Muscle of arm (tissue), 12 donors: Measurements from ENCODE around the gene RHBDL1. TPM values are rescaled to one million over a fixed set of nuclear protein-coding genes. Genes with fewer than 3 reads are reported as not detected.

Source experiments
- DNase-seq: peaks from one replicate; pipeline ENCODE4 v3.0.0-alpha.2; 2013
- polyA plus RNA-seq, 12 donors: library from polyadenylated mRNA; unstranded; fragments of 120-200 nt; gene quantifications; one replicate each; pipeline ENCODE4 v1.2.1, GENCODE V29; 2013; ENCODE audit not compliant: insufficient read length in 12 of 12

RHBDL1 gene
- polyA plus RNA-seq, 12 donors = 0.69 to 2.6 (median 1.2) TPM; not detected in 2

DNA sequence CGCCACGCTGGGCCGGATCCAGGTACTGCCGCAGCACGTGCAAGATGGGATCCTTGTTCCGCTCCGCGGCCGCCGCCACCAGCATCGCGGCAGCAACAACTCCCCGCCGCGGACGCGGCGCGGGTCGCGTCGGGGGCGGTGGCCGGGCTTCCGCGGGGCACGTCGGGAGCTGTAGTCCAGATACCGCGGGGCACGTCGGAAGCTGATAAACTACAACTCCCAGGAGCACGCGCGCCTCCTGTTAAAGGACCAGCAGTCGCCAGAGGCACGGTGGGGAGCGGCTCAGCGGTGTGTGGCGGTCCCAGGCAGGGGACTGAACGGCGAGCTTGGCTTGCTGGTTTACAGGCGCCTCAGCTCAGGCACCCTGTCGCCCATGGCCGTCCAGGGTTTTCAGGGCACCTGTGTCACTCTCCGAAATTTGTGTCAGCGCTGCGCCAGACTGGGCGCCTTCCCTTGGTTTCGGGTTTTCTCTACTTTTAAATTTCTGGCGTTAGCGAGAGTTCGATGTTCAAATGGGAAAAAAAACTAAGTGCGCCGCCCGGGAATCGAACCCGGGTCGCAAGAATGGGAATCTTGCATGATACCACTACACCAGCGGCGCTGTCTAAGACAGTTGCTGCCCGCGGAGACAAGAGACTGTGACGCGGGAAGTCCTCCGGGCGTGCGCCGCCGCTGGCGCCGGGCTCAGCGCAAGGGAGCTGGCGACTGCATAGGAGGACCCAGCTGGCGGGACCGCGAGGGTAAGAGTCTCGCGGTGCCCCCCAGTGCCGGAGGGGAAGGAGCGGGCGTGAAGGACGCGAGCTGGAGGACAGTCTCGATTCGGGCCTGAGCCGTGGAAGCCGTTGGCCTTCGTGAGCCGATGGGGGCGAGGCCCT is 39.0 kb upstream of the RHBDL1 start, which contains the start of gene METTL26:
METTL26 (minus strand) TSS at position 100 of the 875 bp plus-strand sequence; CDS start at position 85, 15 bp downstream.
- peak; percentile 95 for DNase-seq

DNA sequence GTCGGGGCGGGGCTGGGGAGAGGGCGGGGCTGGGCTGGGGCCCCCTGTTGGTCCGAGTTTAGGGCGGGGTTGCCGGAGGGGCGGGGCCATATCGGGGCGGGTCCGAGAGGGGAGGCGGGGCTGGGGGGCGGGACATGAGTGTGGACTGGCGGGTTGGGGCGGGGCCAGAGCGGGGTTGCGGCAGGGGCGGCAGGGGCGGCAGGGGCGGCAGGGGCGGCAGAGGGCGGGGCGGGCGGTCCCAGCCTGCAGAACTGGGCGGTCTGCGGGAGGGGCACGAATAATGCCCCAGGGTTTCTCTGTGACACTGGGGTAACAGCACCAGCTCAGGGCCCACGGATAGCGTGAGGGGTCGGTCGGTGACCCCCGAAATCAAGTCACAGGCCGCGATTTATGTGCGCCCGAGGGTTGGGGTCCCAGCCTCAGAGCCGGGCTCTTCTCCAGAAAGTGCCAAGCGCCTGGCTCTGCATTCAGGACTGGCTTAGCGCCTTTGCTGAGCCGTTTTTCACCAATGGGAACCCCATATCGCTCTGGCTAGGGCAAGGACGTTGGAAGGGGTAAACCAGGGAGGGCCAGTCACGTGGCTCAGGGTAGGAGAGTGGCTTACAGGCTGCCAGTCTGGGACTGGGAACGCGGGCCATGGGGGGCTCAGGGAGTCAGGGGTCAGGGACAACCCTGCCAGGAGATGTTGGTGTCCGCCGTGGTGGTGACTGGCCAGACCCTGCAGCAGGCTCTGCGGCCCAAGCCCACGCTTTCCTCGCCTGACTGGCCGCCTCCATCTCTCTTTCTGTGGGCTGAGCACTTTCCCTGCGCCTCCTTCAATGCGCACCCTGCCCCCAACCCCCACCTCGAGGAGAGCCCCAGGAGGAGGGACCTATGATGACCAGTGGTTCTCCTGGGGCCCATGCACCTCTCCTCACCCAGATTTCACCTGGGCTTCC is 38.1 kb upstream of the RHBDL1 start:
- no peak for DNase-seq

DNA sequence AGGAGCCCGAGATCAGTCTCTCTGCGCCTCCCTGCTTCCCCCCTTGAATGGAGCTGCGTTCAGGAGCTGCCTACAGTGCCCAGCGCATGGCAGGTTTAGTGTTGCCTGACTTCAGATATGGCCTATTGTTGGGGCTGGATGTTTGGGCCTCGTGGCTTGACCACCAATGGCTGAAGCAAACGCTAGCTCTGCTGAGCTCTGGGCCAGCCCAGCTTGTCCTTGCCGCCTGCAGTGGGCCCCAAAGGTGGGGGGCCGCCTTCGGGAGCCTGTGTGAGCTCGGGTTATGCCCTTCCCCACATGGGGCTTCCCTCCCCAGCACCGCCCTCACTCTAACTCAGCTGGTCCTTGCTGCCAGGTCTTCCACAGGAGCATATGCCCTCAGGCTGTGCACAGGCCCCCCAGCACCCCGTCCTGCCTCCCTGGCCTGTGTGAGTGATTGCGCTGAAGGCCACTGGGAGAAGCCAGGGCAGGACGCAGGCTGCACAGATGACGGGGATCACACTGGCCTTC is 37.4 kb upstream of the RHBDL1 start:
- DNase-seq = no peak

DNA sequence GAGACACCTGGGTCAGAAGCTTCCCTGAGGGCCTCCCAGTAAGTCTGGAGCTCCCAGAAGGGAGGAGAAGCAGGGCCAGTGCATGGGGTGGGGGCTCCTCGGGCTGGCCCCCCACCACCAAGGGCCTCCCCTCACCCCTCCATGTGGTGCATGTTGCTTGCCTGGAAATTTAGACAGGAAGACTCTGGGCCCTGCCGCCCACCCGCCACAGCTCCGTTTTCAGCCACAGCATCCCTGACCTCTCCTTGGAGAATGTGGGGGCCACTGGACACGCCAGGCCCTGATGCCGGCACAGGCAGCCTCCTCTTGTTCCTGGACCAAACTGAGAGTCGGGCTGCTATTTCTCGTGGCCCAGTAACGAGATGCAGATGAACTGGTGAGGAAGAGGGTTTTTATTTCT is 36.6 kb upstream of the RHBDL1 start:
- DNase-seq = no peak

DNA sequence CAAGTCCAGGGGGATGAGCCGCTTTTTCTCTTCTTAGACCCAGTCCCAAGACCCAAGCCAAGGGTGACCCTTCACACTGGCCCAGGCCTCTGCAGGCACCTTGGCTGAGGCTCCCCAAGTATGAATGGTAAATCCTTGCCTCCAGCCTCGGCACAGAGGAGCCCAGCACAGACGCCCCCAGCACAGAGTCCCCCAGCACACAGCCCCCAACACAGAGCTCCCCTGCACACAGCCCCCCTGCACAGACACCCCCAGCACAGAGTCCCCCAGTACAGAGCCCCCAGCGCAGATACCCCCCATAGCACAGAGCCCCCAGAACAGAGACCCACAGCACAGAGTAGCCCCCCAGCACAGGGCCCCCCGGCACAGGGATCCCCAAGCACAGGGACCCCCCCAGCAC is 34.9 kb upstream of the RHBDL1 start:
- no peak for DNase-seq

DNA sequence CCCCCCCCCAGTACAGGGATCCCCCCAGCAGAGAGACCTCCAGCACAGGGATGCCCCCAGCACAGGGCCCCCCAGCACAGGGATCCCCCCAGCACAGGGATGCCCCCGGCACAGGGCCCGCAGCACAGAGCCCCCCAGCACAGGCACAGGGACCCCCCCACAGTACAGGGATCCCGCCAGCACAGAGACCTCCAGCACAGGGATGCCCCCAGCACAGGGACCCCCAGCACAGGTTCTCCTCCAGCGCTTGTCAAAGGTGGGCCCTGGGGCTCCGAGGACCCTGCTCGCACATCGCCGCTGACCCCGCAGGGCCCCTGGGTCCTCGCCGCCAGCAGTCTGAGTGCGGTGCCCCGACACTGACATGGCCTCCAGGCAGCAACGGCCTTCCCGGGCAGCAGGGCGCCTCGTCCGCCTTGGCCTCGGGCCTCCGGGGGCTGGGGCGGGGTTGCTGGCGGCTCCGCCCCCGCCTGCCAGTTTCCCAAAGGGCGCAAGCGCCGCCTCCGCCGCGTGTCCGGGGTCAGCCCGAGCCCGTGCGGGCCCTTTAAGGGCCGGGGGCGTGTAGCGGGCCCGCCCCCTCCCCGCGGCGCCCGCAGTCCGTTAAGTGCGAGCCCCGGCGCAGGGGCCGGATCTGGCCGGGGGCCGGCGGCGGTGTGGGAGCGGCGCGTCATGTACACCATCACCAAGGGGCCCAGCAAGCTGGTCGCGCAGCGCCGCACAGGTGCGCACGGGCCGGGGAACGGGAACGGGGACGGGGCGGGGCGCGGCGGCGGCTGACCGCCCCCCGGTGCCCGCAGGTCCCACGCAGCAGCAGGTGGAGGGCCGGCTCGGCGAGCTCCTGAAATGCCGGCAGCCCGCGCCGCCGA is 33.9 kb upstream of the RHBDL1 start, which contains the start of gene MCRIP2:
MCRIP2 (plus strand) TSS at position 503 of the 863 bp plus-strand sequence; CDS start at position 667, 164 bp downstream.
- DNase-seq = no peak

DNA sequence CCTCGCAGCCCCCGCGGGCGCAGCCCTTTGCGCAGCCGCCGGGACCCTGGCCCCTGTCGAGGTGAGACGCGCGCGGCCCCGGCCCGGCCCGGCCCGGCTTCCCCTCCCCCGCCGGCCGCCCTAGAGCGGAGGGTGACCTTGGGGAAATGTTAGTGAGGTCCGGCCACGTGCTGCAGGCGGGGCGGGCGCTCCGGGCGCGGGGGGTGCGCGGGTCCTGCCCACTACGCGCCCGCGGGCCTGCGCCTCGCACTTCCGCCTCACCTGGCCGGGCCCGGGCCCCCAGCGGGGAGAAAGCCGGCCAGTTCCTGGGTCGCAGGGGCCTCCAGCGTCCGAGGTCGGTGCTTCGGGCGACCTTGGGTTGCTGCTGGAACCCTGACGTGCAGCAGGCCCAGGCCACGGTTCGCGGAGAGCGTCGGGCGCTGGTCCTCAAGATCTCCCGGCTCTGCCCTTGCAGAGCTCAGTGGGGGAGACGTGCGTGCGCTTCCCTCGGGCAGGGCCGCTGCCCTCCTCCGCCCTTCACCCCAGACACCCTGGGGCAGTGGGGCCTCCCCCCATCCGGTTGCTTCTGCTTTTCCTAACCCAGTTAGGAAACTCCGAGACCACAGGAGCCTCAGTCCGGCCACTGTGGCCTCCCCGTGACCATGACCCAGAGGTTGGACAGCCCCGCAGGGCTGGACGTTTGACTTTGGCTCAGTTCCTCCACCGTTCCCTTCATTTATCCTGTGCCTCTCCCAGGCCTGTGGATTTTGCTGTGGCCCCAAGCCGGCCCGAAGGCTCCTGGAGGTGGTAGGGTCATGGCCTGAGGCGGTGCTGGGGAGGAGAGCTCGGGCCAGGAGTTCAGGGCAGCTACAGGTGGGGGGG is 33.1 kb upstream of the RHBDL1 start:
- no peak for DNase-seq

DNA sequence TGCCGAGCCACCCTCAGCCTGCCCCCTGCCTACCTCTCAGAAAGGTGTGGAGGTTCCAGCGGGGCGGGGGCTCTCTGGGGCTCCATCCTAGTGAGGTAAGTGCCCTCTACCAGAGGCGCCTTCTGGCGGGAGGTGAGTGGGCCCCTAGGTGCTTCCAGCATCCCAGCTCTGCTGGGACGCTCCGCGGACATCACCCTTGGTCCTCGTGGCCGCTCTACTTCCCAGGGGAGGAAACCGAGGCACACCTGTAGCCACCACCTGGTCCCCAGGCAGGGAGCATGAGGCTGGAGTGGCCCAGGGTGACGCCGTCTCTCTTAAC is 32.5 kb upstream of the RHBDL1 start:
- no peak for DNase-seq

DNA sequence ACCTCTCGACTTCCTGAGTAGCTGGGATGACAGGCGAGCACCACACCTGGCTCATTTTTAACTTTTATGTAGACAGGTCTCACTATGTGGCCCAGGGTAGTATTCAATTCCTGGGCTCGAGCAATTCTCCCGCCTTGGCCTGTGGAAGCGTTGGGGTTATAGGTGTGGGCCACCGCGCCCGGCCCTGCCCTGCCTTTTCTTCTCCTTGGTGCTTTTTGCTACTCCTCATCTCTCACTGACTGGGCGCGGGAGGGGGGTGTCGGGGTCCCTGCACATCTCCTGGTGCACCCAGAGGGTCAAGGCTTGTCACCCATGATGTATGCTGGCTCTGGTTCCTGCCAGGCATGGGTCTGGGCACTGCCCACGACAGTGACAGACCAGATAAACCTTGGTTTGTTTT is 30.9 kb upstream of the RHBDL1 start:
- DNase-seq = no peak

DNA sequence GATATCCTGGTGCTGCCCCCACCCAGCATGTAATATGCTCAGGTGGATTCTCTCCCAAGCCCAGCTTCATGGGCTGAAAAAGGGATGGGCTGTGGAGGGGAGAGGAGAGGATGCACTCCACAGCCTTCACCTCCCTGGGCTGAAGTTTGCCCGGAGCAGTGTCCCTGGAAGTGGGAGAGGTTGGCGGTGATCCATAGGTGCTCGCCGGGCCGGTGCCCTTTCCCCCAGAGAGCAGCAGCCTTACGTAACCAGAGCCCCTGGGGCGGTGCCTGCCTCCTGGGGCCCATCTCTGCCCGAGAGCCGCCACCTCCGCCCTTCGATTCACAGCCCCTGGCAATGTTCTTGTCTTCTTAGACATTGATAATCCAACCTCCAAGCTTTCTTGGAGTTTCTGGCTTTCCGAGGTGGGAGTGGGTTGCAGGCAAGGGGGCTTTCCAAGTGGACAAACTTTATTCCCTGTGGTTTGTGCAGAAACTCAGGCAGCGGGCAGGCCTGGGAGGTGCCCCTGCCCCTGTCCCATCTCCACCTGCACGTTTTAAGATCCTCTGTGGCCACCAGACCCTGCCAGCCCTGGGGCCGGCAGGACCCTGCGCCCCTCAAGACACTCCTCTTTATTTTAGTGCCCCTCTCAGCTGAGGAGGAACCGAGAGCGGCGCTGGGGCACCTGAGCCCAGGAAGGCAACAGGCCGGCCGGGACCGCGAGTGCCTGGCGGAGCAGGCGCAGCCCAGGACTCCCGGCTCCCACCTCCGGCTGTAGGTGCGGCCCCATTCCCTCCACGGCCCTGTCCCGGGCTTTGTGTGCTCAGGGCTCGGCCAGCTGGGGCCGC is 29.4 kb upstream of the RHBDL1 start:
- no peak for DNase-seq

DNA sequence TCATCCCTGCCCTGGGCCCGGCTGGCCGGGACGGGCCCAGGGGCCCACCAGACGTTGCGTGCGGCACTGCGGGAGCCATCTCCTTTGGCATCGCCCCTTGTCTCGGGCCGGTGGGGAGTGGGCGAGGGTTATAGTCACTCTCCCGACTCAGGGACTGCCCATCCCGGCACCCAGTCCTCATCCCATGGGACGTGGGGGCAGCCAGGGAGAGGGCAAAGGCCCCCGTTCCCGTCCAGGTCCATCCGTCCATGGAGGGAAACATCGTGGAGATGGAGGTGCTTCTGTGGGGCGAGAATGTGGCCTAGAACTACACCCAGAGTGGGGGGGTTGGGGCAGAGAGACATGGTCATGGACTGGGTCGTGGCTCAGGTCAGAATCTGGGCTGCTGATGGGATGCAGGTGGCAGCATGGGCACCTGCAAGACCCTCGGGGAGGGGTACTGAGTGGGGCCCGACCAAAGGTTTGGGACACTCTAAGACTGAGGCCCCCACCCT is 28.7 kb upstream of the RHBDL1 start:
- DNase-seq = no peak

DNA sequence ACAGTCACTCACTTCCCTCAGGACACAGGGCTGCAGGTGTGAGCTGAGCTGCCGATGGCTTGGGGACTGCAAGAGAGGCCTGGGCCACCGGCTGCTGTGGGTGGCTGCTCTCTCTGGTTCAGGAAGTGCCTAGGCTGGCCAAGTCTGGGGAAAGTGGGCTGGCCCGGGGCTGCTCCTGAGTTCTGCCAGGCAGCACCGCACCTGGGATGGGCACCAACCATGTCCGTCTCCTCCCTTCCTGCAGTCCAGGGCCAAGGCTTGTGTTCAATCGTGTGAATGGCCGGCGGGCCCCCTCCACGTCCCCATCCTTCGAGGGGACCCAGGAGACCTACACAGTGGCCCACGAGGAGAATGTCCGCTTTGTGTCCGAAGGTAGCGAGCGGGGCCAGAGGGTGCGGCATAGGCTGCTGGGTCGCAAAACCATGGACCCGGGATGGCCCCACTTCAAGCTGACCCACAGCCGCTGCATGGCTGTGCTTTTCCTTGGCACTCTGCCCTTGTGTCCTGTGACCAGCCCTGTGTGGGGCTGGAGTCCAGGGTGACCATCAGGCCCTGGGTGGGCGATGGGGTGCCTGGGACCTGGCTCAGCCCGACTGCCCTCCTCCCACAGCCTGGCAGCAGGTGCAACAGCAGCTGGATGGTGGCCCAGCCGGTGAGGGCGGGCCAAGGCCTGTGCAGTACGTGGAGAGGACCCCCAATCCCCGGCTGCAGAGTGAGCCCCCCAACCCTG is 28.1 kb upstream of the RHBDL1 start:
- DNase-seq = no peak

DNA sequence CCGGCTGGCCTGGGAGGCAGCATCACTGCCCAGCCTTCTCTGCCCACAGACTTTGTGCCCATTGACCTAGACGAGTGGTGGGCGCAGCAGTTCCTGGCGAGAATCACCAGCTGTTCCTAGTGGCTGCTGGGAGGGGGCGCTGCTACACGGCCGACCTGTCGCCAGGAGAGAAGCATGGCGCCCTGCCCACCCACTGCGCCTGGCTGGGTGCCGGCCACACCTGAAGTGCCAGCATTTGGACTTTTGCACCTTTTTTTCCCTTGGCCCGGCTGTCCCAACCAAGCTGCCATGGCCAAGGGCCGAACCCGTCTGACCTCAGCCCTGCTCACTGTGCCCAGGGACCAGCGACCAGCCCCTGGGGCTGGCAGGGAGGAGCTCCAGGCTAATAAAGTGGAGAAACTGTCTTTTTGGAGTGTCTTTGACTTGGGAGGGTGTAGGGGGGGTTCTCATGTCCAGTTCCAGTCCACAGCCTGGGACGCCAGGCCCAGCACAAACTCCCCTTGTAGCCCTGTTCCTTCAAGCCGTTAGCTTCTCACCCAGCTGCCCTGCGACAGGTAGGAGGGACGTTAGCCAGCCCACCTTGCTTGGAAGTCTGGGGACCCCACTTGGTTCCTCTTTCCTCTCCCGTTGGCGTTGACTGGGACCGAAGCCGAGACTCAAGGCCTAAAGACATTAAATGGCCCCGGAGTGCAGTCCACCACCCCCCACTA is 27.2 kb upstream of the RHBDL1 start:
- no peak for DNase-seq

DNA sequence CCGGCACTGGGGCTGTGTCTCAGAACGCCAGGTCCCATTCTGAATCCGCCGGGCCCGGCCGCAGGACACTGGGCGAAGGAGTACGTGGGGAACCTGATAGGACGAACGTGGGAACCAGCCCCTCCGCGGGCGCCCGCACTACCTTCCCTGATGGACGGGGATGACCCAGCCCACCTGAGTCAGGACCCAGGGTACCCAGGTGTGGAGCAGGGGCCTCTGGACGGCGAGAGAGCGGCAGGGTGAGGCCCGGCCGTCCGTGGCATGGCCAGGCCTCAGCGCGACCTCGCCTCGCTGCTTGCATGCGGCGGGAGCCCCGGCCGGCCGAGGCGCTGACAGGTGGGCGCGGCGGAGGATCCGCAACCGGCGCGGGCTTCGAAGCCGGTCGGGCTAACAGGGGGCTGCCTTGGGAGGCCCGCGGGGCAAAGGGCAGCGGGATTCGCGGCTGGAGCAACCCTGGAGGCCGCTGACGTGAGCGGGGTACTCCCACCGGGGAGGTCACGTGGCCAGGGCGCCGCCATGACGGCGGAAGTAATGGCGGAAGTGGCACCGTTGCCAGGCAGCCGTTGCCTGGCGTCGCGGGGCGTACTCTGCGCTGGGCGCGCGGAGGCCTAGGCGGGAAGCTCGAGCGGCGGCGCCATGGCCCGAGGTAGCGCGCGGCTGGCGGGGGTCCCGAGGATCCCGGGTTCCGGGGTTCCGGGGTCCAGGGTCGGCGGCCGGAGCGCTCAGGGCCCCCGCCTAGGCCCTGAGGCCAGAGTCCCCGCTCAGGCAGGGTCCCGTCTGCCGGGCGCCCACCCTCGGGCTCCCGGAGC is 26.5 kb upstream of the RHBDL1 start, which contains the start of gene WDR90:
WDR90 (plus strand) TSS at position 585 of the 809 bp plus-strand sequence; CDS start at position 637, 52 bp downstream.
- peak; percentile 91 for DNase-seq

DNA sequence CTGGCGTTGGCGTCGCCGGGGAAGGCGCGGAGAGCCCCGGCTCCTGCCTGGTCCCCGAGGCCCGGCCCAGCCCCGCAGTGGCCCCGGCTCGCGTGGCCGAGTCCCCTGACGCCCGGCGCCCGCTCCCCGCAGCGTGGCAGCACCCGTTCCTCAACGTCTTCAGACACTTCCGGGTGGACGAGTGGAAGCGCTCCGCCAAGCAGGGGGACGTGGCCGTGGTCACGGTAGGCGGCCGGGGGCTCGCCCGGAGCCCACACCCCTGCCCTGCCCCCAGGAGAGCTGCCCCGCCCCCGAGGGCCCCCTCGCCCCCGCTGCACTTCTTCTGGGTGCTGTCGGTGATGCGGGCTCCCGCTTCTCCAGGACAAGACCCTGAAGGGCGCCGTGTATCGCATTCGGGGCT is 25.8 kb upstream of the RHBDL1 start:
- DNase-seq = no peak

DNA sequence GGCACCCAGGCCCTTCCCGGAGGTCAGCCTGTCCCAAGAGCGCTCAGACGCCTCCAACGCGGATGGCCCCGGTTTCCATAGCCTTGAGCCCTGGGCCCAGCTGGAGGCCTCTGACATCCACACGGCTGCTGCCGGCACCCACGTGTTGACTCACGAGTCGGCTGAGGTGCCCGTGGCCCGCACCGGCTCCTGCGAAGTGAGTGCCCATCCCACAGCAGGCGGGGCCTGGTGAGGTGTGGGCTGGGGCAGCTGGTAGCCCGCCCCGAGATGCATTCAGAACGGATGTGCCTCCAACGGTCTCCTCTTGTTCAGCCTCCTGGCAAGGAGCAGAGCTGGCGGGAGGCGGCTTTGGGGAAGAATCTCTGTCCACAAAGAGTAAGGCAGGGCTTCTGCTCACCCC is 23.6 kb upstream of the RHBDL1 start:
- DNase-seq = no peak
